NCI-H510A (cell line): ENCODE data around the gene PLEKHG3.
A peak's percentile ranks its signal among the peaks of the same experiment; 100 is the strongest.
"Not testable (repeated sequence)": the region's sequence is repeated elsewhere in the genome, so short reads cannot be mapped to it uniquely, and the experiment has no call there.

Experiments used
- DNase-seq: peaks from one replicate; lab custom pipeline; 2025; lab: John Stamatoyannopoulos, UW

Gene PLEKHG3

GRCh38 chr14:64704143-64704742, at the start of gene PLEKHG3:
TSS of gene PLEKHG3 (plus strand) at chr14:64704424. CDS start at chr14:64727632, 23,208 bp downstream.
- DNase-seq, result peak; percentile 70

- no peak for DNase-seq
These were observed 49.3 kb upstream of the PLEKHG3 start for GRCh38 chr14:64654901-64655300.

- no peak for DNase-seq
These were observed 47.2 kb upstream of the PLEKHG3 start for GRCh38 chr14:64656986-64657385.

- no peak for DNase-seq
These were observed 46.0 kb upstream of the PLEKHG3 start for GRCh38 chr14:64658201-64658600.

- DNase-seq, result not testable (repeated sequence)
These were observed 45.4 kb upstream of the PLEKHG3 start for GRCh38 chr14:64658700-64659264.

- DNase-seq, result no peak
These were observed 44.9 kb upstream of the PLEKHG3 start for GRCh38 chr14:64659366-64659765.

GRCh38 chr14:64663174-64663573, 41.0 kb upstream of the PLEKHG3 start:
- no peak for DNase-seq

- DNase-seq, result no peak
These were observed 32.6 kb upstream of the PLEKHG3 start for GRCh38 chr14:64671591-64671990.

- no peak for DNase-seq
These were observed 30.9 kb upstream of the PLEKHG3 start for GRCh38 chr14:64673316-64673715.

GRCh38 chr14:64673748-64674147, 30.5 kb upstream of the PLEKHG3 start:
- DNase-seq, result no peak

GRCh38 chr14:64674829-64675228, 29.4 kb upstream of the PLEKHG3 start:
- no peak for DNase-seq

GRCh38 chr14:64675312-64675711, 28.9 kb upstream of the PLEKHG3 start:
- DNase-seq, result no peak

- no peak for DNase-seq
These were observed 27.7 kb upstream of the PLEKHG3 start for GRCh38 chr14:64676410-64677008.

GRCh38 chr14:64680013-64680713, 24.1 kb upstream of the PLEKHG3 start:
- DNase-seq, result peak; percentile 58

- no peak for DNase-seq
These were observed 23.5 kb upstream of the PLEKHG3 start for GRCh38 chr14:64680714-64681065.

GRCh38 chr14:64681796-64682710, 22.2 kb upstream of the PLEKHG3 start:
- DNase-seq, result no peak

GRCh38 chr14:64682843-64683242, 21.4 kb upstream of the PLEKHG3 start:
- DNase-seq, result no peak

GRCh38 chr14:64683264-64683663, 21.0 kb upstream of the PLEKHG3 start:
- DNase-seq, result no peak

GRCh38 chr14:64684091-64684490, 20.1 kb upstream of the PLEKHG3 start:
- no peak for DNase-seq

- no peak for DNase-seq
These were observed 18.6 kb upstream of the PLEKHG3 start for GRCh38 chr14:64685371-64686281.

GRCh38 chr14:64686282-64686615, 18.0 kb upstream of the PLEKHG3 start:
- no peak for DNase-seq
